GM12864 (cell line): ENCODE data around the gene RC3H2.

Experiments used
- DNase-seq: peaks from one replicate; pipeline ENCODE4 v3.0.0-alpha.2; 2011; ENCODE audit warnings: low read depth
- H3K4me3 ChIP-seq: 2 replicates; pipeline ENCODE4 v1.5.1; 2011; ENCODE audit warnings: mild to moderate bottlenecking, low read depth, low read length, control low read depth
- CTCF ChIP-seq: IDR thresholded peaks from 2 replicates; pipeline ENCODE4 v1.5.1; 2011; ENCODE audit warnings: low read depth, mild to moderate bottlenecking, moderate library complexity, low read length, control low read depth, inconsistent platforms; ENCODE audit errors: missing control alignments

RC3H2 gene

GRCh38 chr9:122807271-122807900 is 97.8 kb downstream of the RC3H2 start:
- TF ChIP-seq CTCF, result no peak
- H3K4me3 ChIP-seq, result no peak overlapping the region
- no peak for DNase-seq

GRCh38 chr9:122806661-122807060 is 98.5 kb downstream of the RC3H2 start:
- DNase-seq, result no peak
- no peak for TF ChIP-seq CTCF
- no peak overlapping the region for H3K4me3 ChIP-seq

GRCh38 chr9:122800066-122801060 is 104.8 kb downstream of the RC3H2 start, which contains the start of gene OR1K1:
Gene OR1K1 (plus strand): TSS chr9:122800123. CDS start chr9:122800123, 0 bp downstream.
- no peak for DNase-seq
- TF ChIP-seq CTCF, result no peak
- no peak within 1 kb of the TSS for H3K4me3 ChIP-seq

GRCh38 chr9:122797316-122798063 is 107.7 kb downstream of the RC3H2 start:
- DNase-seq, result no peak

More at GRCh38 chr9:122797316-122798063, 107.7 kb downstream of the RC3H2 start:
- H3K4me3 ChIP-seq, result no peak overlapping the region
- no peak for TF ChIP-seq CTCF
